Right atrium auricular region (tissue), 2 donors: ENCODE results near the gene ADAP2. TPM values are rescaled to one million over a fixed set of nuclear protein-coding genes. Genes with fewer than 3 reads are reported as not detected.
"Not testable (repeated sequence)": the region's sequence is repeated elsewhere in the genome, so short reads cannot be mapped to it uniquely, and the experiment has no call there.

Experiments used
- DNase-seq: peaks from one replicate; pipeline ENCODE4 v3.0.0-alpha.2; 2019; ENCODE audit warnings: low spot score
- H3K27ac ChIP-seq, 2 donors: fragments of 200-600 bp; sonication (generic); 1 replicate in 1 of 2; 2 replicates in 1 of 2; pipeline ENCODE4 v1.5.1; 2016 to 2019
- H3K27me3 ChIP-seq, 2 donors: fragments of 200-600 bp; sonication (generic); one replicate each; pipeline versions ENCODE4 v1.5.1 to v1.6.0; 2017 to 2019
- H3K36me3 ChIP-seq: fragments of 200-600 bp; sonication (generic); one replicate; pipeline ENCODE4 v1.5.1; 2016
- H3K4me1 ChIP-seq, 2 donors: fragments of 200-600 bp; sonication (generic); one replicate each; pipeline versions ENCODE4 v1.5.1 to v1.6.0; 2017 to 2019
- H3K4me3 ChIP-seq, 2 donors: fragments of 200-600 bp; sonication (generic); 1 replicate in 1 of 2; 2 replicates in 1 of 2; pipeline ENCODE4 v1.5.1; 2017 to 2019; ENCODE audit warnings: mild to moderate bottlenecking in 1 of 2, moderate library complexity in 1 of 2
- H3K9me3 ChIP-seq, 2 donors: fragments of 200-600 bp; sonication (generic); one replicate each; pipeline ENCODE4 v1.5.1; 2019
- CTCF ChIP-seq, 2 donors: fragments of 200-600 bp; sonication (generic); IDR thresholded peaks; one replicate each; pipeline ENCODE4 v1.5.1; 2019; ENCODE audit warnings: antibody characterized with exemption in 2 of 2
- total RNA-seq, 2 donors: library from RNA; depleted of rRNA; stranded (reverse); fragments of >200 nt; gene quantifications; one replicate each; pipeline ENCODE4 v1.1.0, GENCODE V29; 2016

Gene ADAP2
- total RNA-seq, 2 donors from 2014 or later, result 4.3 to 11.1 TPM

DNA sequence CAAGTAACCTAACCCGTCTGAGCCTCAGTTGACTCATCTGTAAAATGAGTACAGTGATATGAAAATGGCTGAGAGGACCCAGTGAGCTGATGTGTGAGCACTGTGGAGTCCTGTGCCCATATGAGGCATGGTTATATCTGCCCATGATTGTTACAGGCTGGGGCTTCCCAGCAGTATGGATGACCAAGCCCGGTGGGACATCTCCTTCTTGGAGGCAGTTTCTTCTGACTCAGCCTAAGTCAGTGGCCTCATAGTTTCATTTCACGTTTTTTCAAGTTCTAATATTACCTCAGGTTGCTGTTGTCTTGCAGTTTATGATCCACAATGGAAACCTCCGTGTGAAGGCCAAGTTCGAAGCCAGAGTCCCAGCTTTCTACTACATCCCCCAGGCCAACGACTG lies 4.8 kb downstream of the ADAP2 start:
- Histone ChIP-seq H3K36me3 (no peaks in the 10 kb centered on the region), H3K9me3 (no peaks in the 10 kb centered on the region), H3K4me3 (no peak overlapping the region), H3K27ac (no peak overlapping the region), H3K27me3 (peaks cover 0 to 12% of the 10 kb centered on the region in 2 donors), H3K4me1 (peaks cover 0 to 12% of the 10 kb centered on the region in 2 donors)
- TF ChIP-seq CTCF (IDR thresholded peaks at IDR 0.05), result no peak
- DNase-seq, result no peak

- Histone ChIP-seq H3K36me3 (no peaks in the 10 kb centered on the region), H3K4me1 (no peaks in the 10 kb centered on the region), H3K9me3 (no peaks in the 10 kb centered on the region), H3K4me3 (no peak overlapping the region), H3K27ac (no peak overlapping the region), H3K27me3 (peaks cover 0 to 2% of the 10 kb centered on the region in 2 donors)
- no peak for TF ChIP-seq CTCF (IDR thresholded peaks at IDR 0.05)
- no peak for DNase-seq
These were observed 6.0 kb downstream of the ADAP2 start for GRCh38 chr17:30927756-30928155.

- TF ChIP-seq CTCF (IDR thresholded peaks at IDR 0.05), result no peak
- no peaks in the 10 kb centered on the region for H3K4me1 ChIP-seq
- H3K9me3 ChIP-seq, result no peaks in the 10 kb centered on the region
- no peak overlapping the region for H3K27ac ChIP-seq
- no peak overlapping the region for H3K4me3 ChIP-seq
- H3K27me3 ChIP-seq, result no peaks in the 10 kb centered on the region
- H3K36me3 ChIP-seq, result no peaks in the 10 kb centered on the region
- DNase-seq, result no peak
These were observed 6.8 kb downstream of the ADAP2 start for GRCh38 chr17:30928584-30928983.

GRCh38 chr17:30929081-30929633 lies 7.4 kb downstream of the ADAP2 start:
- TF ChIP-seq CTCF (IDR thresholded peaks at IDR 0.05), result no peak
- no peak for DNase-seq
- Histone ChIP-seq H3K27me3 (no peaks in the 10 kb centered on the region), H3K4me1 (no peaks in the 10 kb centered on the region), H3K36me3 (no peaks in the 10 kb centered on the region), H3K4me3 (no peak overlapping the region), H3K27ac (no peak overlapping the region), H3K9me3 (no peaks in the 10 kb centered on the region)

DNA sequence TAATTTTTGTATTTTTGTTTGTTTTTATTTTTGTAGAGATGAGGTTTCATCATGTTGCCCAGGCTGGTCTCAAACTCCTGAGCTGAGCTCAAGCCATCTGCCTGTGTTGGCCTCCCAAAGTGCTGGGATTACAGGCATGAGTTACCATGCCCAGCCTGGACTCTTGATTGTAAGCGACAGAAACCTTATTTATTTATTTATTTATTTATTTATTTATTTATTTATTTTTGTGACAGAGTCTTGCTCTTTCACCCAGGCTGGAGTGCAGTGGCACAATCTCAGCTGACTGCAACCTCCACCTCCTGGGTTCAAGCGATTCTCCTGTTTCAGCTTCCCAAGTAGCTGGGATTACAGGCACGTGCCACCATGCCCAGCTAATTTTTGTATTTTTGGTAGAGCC lies 8.1 kb downstream of the ADAP2 start:
- H3K9me3 ChIP-seq, H3K36me3 ChIP-seq, H3K27me3 ChIP-seq, DNase-seq, H3K27ac ChIP-seq, H3K4me3 ChIP-seq, H3K4me1 ChIP-seq: not testable (repeated sequence)

DNA sequence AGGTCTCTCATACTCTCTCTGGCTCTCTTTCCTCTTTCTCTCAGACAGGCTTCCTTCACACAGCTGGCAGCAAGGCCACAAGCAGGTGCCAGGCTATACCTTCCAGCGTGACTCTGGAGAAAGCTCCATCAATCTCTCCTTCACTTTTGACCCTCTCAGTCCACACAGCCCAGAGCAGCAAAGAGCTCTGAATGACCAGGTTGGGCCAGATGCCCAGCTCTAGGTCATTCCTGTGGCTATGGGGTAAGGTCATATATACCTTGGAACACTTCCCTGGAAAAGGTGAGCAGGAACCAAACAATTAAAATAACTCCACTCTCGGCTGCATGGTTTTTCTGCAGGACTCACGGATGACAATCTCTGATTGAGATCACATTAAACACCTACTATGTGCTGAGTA lies 8.8 kb downstream of the ADAP2 start:
- H3K4me1 ChIP-seq, result no peaks in the 10 kb centered on the region
- H3K4me3 ChIP-seq, result no peak overlapping the region
- no peak for TF ChIP-seq CTCF (IDR thresholded peaks at IDR 0.05)
- no peaks in the 10 kb centered on the region for H3K27me3 ChIP-seq
- no peaks in the 10 kb centered on the region for H3K36me3 ChIP-seq
- H3K27ac ChIP-seq, result no peak overlapping the region
- no peak for DNase-seq
- no peaks in the 10 kb centered on the region for H3K9me3 ChIP-seq

- H3K27me3 ChIP-seq, DNase-seq, H3K27ac ChIP-seq, H3K4me1 ChIP-seq, H3K36me3 ChIP-seq, H3K9me3 ChIP-seq, H3K4me3 ChIP-seq: not testable (repeated sequence)
These were observed 9.8 kb downstream of the ADAP2 start for GRCh38 chr17:30931582-30931981.
